Neural cell (in vitro differentiated cells): ENCODE results near the gene ITM2C. TPM values are rescaled to one million over a fixed set of nuclear protein-coding genes. Genes with fewer than 3 reads are reported as not detected.

Experiments
- H2AFZ ChIP-seq: fragments of 200-600, 300-800 bp; sonication (generic), shearing (Covaris generic); 2 replicates; pipeline ENCODE4 v1.6.0; 2014; ENCODE audit warnings: low read depth, mild to moderate bottlenecking, antibody characterized with exemption, low read length, moderate library complexity
- H3F3A ChIP-seq: fragments of 200-600 bp; shearing (Covaris generic); 2 replicates; pipeline ENCODE4 v1.6.1; 2016; ENCODE audit warnings: mild to moderate bottlenecking, moderate library complexity, mixed read lengths, antibody characterized with exemption, low read length; ENCODE audit not compliant: insufficient read depth, poor library complexity, severe bottlenecking
- H3K27ac ChIP-seq: fragments of 200-600, 300-800 bp; sonication (generic), shearing (Covaris generic); 2 replicates; pipeline ENCODE4 v1.5.1; 2014; ENCODE audit warnings: mild to moderate bottlenecking, low read length, moderate library complexity
- H3K27me3 ChIP-seq: fragments of 300-800, 200-600 bp; sonication (generic), shearing (Covaris generic); 2 replicates; pipeline ENCODE4 v1.6.0; 2014; ENCODE audit warnings: mild to moderate bottlenecking, low read depth, low read length, moderate library complexity; ENCODE audit not compliant: insufficient read depth
- H3K36me3 ChIP-seq: fragments of 300-800, 200-600 bp; sonication (generic), shearing (Covaris generic); 2 replicates; pipeline ENCODE4 v1.5.1; 2014; ENCODE audit warnings: mild to moderate bottlenecking, antibody characterized with exemption, low read length, moderate library complexity; ENCODE audit not compliant: insufficient read depth
- H3K4me2 ChIP-seq: fragments of 300-800, 200-600 bp; sonication (generic), shearing (Covaris generic); 2 replicates; pipeline ENCODE4 v1.6.0; 2014; ENCODE audit warnings: mild to moderate bottlenecking, low read length
- H3K4me3 ChIP-seq: fragments of 300-800, 200-600 bp; sonication (generic), shearing (Covaris generic); 2 replicates; pipeline ENCODE4 v1.5.1; 2014; ENCODE audit warnings: mild to moderate bottlenecking, low read length, moderate library complexity
- H3K79me2 ChIP-seq: fragments of 200-600 bp; shearing (Covaris generic); replicated peaks from 2 replicates; pipeline ENCODE4 v1.6.0; 2014; ENCODE audit warnings: mild to moderate bottlenecking, low read length, moderate library complexity; ENCODE audit not compliant: insufficient read depth
- H3K9ac ChIP-seq: fragments of 300-800, 200-600 bp; sonication (generic), shearing (Covaris generic); 2 replicates; pipeline ENCODE4 v1.6.1; 2016; ENCODE audit warnings: mild to moderate bottlenecking, low read length, mixed read lengths
- H3K9me2 ChIP-seq: fragments of 200-600 bp; shearing (Covaris generic); 2 replicates; pipeline ENCODE4 v1.6.1; 2016; ENCODE audit warnings: mild to moderate bottlenecking, low read length, mixed read lengths; ENCODE audit not compliant: insufficient read depth
- H3K9me3 ChIP-seq: fragments of 200-600, 300-800 bp; sonication (generic), shearing (Covaris generic); 2 replicates; pipeline ENCODE4 v1.6.1; 2016; ENCODE audit warnings: mild to moderate bottlenecking, mixed run types, low read length, moderate library complexity, mixed read lengths
- H4K20me1 ChIP-seq: fragments of 200-600 bp; shearing (Covaris generic); 2 replicates; pipeline ENCODE4 v1.6.1; 2016; ENCODE audit warnings: mild to moderate bottlenecking, mixed run types; ENCODE audit not compliant: insufficient read depth
- CTCF ChIP-seq: fragments of 450-650 bp; IDR thresholded peaks from 2 replicates; pipeline ENCODE4 v1.5.1; 2014; ENCODE audit warnings: antibody characterized with exemption, mild to moderate bottlenecking, moderate library complexity; ENCODE audit not compliant: poor library complexity, severe bottlenecking
- EP300 ChIP-seq: fragments of 450-650 bp; conservative IDR thresholded peaks from 2 replicates; pipeline ENCODE4 v1.6.1; 2014; ENCODE audit warnings: antibody characterized with exemption, mild to moderate bottlenecking, moderate library complexity; ENCODE audit not compliant: poor library complexity, severe bottlenecking
- EZH2 ChIP-seq: fragments of 200-600, 300-800 bp; shearing (Covaris generic), sonication (generic); IDR thresholded peaks from 2 replicates; pipeline ENCODE4 v1.6.1; 2014; ENCODE audit warnings: antibody characterized with exemption, low read length, borderline replicate concordance, mild to moderate bottlenecking; ENCODE audit not compliant: insufficient read depth, poor library complexity, severe bottlenecking
- MXI1 ChIP-seq: fragments of 450-650 bp; conservative IDR thresholded peaks from 2 replicates; pipeline ENCODE4 v1.6.1; 2014; ENCODE audit warnings: antibody characterized with exemption, mild to moderate bottlenecking; ENCODE audit not compliant: poor library complexity, severe bottlenecking
- POLR2AphosphoS5 ChIP-seq: IDR thresholded peaks from 2 replicates; pipeline ENCODE4 v1.6.1; 2012
- RAD21 ChIP-seq: fragments of 450-650 bp; conservative IDR thresholded peaks from 2 replicates; pipeline ENCODE4 v1.6.1; 2014; ENCODE audit warnings: antibody characterized with exemption, mild to moderate bottlenecking, moderate library complexity
- REST ChIP-seq: IDR thresholded peaks from 2 replicates; pipeline ENCODE4 v1.6.1; 2012; ENCODE audit warnings: borderline replicate concordance
- SMC3 ChIP-seq: fragments of 450-650 bp; conservative IDR thresholded peaks from 2 replicates; pipeline ENCODE4 v1.6.1; 2014; ENCODE audit warnings: antibody characterized with exemption, mild to moderate bottlenecking, moderate library complexity; ENCODE audit not compliant: poor library complexity
- TAF1 ChIP-seq: IDR thresholded peaks from 2 replicates; pipeline ENCODE4 v1.6.1; 2012; ENCODE audit warnings: low read depth
- polyA plus RNA-seq: library from polyadenylated mRNA; depleted of rRNA; stranded (reverse); fragments of >200 nt; gene quantifications from 2 replicates; pipeline ENCODE4 v1.2.3, GENCODE V29; 2014

The ITM2C gene
- polyA plus RNA-seq, 1 donor from 2014 or later = 186 TPM

- Histone ChIP-seq H3K27me3 (no peaks in the 10 kb centered on the region), H3K9ac (no peak overlapping the region), H3K4me2 (no peak overlapping the region), H4K20me1 (no peaks in the 10 kb centered on the region), H3K79me2 (no peaks in the 10 kb centered on the region), H3K9me2 (no peaks in the 10 kb centered on the region), H3K9me3 (no peaks in the 10 kb centered on the region), H2AFZ (no peak overlapping the region), H3F3A (peaks cover 9% of the 10 kb centered on the region), H3K27ac (no peak overlapping the region), H3K4me3 (no peak overlapping the region), H3K36me3 (no peaks in the 10 kb centered on the region)
- TF ChIP-seq POLR2AphosphoS5 (no peak), EP300 (no peak), RAD21 (no peak), EZH2 (no peak), MXI1 (no peak), SMC3 (no peak), REST (no peak), CTCF (no peak), TAF1 (no peak)
Observed at GRCh38 chr2:230889911-230890601, 25.3 kb downstream of the ITM2C start.

GRCh38 chr2:230890646-230891045 lies 25.9 kb downstream of the ITM2C start:
- Histone ChIP-seq H3K9me2 (no peaks in the 10 kb centered on the region), H3K27ac (no peak overlapping the region), H3F3A (peaks cover 5% of the 10 kb centered on the region), H3K79me2 (no peaks in the 10 kb centered on the region), H2AFZ (no peak overlapping the region), H3K27me3 (no peaks in the 10 kb centered on the region), H3K9me3 (no peaks in the 10 kb centered on the region), H3K4me3 (no peak overlapping the region), H3K36me3 (no peaks in the 10 kb centered on the region), H3K4me2 (no peak overlapping the region), H3K9ac (no peak overlapping the region), H4K20me1 (no peaks in the 10 kb centered on the region)
- TF ChIP-seq TAF1 (no peak), POLR2AphosphoS5 (no peak), CTCF (no peak), RAD21 (no peak), EZH2 (no peak), SMC3 (no peak), REST (no peak), MXI1 (no peak), EP300 (no peak)
